Lower leg skin (tissue), 4 donors: ENCODE data around the gene ZCCHC24. TPM values are rescaled to one million over a fixed set of nuclear protein-coding genes. Genes with fewer than 3 reads are reported as not detected.

Source experiments
- DNase-seq, 2 donors: peaks; one replicate each; pipeline ENCODE4 v3.0.0-alpha.2; 2019; ENCODE audit warnings: low spot score in 2 of 2
- H3K4me3 ChIP-seq: fragments of 200-600 bp; sonication (generic); 2 replicates; pipeline ENCODE4 v1.5.1; 2017; ENCODE audit warnings: mild to moderate bottlenecking, low read depth; ENCODE audit not compliant: poor library complexity, severe bottlenecking
- POLR2A ChIP-seq, 2 donors: fragments of 450-650 bp; IDR thresholded peaks; one replicate each; pipeline ENCODE4 v1.6.1; 2016 to 2017; ENCODE audit warnings: antibody characterized with exemption in 2 of 2, mild to moderate bottlenecking in 1 of 2, moderate library complexity in 1 of 2
- WGBS, 2 donors: methylation state at CpG; one replicate each; pipeline ENCODE4 v1.1.5; 2018; 5-methylcytosine and 5-hydroxymethylcytosine counted together
- intact Hi-C: fragments of 100-400 bp; cut with DNase I; formaldehyde crosslinking; loops from one replicate; pipeline ENCODE4 v1.15.0; 2023; ENCODE audit warnings: low total_unique reads
- total RNA-seq, 4 donors: library from RNA; depleted of rRNA; stranded (reverse); fragments of >200 nt; gene quantifications; one replicate each; pipeline ENCODE4 v1.1.0, GENCODE V29; 2016
- TF ChIP-seq, protein P1 (sequence below), 3 donors: fragments of 450-650 bp; IDR thresholded peaks; one replicate each; pipeline ENCODE4 v1.5.1; 2016; ENCODE audit warnings: antibody characterized with exemption in 3 of 3, mild to moderate bottlenecking in 3 of 3, moderate library complexity in 2 of 3

The ZCCHC24 gene
- total RNA-seq: 10 to 100 TPM in 3 of 4 donors, 1 to 10 TPM in 1; 9.9 to 16.8 (median 13.1) TPM

DNA sequence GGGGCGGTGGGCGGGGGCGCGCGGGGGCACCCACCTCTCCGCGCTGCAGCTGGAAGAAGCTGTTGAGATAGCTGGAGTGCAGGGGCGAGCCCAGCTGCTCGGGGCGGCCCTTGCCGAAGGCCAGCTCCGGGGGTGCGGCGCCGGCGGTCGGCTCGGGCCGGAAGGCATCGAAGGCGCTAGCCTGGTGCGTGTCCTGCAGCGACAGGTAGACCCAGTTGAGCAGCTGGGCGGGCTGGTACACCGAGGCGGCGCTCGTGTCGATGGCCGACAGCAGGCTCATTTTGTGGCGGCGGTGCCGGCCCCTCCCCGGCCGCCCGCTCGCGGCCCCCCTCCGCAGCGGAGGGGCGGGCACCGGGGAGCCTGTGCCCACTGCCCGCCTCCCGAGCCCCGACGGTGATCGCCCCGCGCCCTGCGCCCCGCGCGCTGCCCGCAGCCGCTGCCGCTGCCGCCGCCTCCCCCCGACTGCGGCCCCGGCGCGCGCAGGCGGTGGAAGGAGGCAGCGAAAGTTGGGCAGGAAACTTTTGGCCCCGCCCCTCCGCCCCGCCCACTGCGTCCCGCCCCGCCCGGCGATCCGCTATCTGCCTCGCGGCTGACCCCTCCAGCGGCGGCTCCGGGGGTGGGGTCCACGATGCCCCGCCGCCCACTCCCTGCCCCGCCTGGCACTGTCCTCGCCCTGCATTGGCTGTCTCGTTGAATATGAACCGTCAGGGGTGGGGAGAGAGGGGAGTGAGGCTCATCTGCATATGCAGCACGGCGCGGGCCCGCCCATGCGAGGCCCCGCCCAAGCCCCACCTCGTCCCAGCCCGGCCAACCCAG lies at the start of gene ZCCHC24:
ZCCHC24 (minus strand) TSS at position 464 of the 816 bp plus-strand sequence; CDS start at position 280, 184 bp downstream.
- peak; percentile 98 to 99 for DNase-seq
- 1% methylated on average over 18 to 19 of the region's 95 CpGs for WGBS, 2 donors
- intact Hi-C loops: no loop called here
- TF ChIP-seq, protein P1, sequence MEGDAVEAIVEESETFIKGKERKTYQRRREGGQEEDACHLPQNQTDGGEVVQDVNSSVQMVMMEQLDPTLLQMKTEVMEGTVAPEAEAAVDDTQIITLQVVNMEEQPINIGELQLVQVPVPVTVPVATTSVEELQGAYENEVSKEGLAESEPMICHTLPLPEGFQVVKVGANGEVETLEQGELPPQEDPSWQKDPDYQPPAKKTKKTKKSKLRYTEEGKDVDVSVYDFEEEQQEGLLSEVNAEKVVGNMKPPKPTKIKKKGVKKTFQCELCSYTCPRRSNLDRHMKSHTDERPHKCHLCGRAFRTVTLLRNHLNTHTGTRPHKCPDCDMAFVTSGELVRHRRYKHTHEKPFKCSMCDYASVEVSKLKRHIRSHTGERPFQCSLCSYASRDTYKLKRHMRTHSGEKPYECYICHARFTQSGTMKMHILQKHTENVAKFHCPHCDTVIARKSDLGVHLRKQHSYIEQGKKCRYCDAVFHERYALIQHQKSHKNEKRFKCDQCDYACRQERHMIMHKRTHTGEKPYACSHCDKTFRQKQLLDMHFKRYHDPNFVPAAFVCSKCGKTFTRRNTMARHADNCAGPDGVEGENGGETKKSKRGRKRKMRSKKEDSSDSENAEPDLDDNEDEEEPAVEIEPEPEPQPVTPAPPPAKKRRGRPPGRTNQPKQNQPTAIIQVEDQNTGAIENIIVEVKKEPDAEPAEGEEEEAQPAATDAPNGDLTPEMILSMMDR (IDR thresholded peaks at IDR 0.05): no peak
- TF ChIP-seq POLR2A (IDR thresholded peaks at IDR 0.05): no peak
- peak within 1 kb of the TSS; percentile 47 for H3K4me3 ChIP-seq

DNA sequence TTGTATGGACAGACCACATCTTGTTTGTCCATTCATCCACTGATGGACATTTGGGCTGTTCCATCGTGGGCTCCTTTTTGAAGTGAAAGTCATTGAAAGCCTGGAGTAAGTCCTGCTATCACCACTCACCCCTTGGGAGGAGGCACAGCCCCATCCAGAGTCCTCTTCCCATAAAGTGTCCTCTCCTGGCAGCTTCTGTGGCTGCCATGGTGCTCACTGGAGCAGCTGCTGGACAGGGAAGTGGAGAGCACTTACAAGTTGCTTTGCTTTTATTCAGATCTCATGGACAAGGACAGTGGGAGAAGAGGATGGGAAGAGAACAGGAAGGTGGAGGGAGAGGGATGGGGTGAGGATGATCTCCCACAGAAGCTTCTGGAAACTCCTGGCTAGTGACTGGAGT lies 48.4 kb upstream of the ZCCHC24 start:
- no peak for TF ChIP-seq POLR2A (IDR thresholded peaks at IDR 0.05)
- TF ChIP-seq, protein P1 (IDR thresholded peaks at IDR 0.05): no peak
- DNase-seq: peak in 1 of 2 donors; percentile 36
- no peak overlapping the region for H3K4me3 ChIP-seq
- intact Hi-C loops: no loop called here
- WGBS, 2 donors: 75 to 81% methylated on average over 1 of the region's 1 CpG

GRCh38 chr10:79492839-79493238 lies 47.4 kb upstream of the ZCCHC24 start:
- intact Hi-C loops: no loop called here
- peak in 1 of 2 donors; percentile 34 for DNase-seq
- TF ChIP-seq, protein P1 (IDR thresholded peaks at IDR 0.05): no peak
- TF ChIP-seq POLR2A (IDR thresholded peaks at IDR 0.05): no peak
- no peak overlapping the region for H3K4me3 ChIP-seq
- WGBS, 2 donors: 87 to 90% methylated on average over 3 of the region's 3 CpGs

DNA sequence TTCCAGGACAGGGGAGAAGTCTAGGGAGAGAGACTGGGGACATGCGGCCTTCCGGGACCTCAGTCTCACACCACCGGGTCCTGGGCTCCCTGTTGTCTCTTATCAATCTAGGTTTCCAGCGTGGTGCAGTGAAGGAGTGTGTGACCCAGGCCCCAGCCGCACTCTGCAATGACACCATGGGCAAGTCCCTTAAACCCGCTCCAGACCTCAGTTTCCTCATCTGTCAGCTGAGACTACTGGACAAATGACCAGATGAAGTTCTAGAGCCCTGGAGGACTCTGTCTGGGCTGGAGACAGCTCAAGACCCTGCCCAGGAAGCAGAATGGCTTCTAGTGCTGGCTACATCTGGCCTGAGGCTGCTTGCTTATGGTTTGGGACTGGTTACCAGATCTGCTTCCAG lies 46.8 kb upstream of the ZCCHC24 start:
- TF ChIP-seq POLR2A (IDR thresholded peaks at IDR 0.05): no peak
- TF ChIP-seq, protein P1 (IDR thresholded peaks at IDR 0.05): no peak
- intact Hi-C loops: no loop called here
- WGBS, 2 donors: 97 to 100% methylated on average over 6 of the region's 6 CpGs
- no peak overlapping the region for H3K4me3 ChIP-seq
- peak in 1 of 2 donors; percentile 65 for DNase-seq

GRCh38 chr10:79491143-79491835 lies 45.9 kb upstream of the ZCCHC24 start:
- 88 to 91% methylated on average over 6 of the region's 6 CpGs for WGBS, 2 donors
- peak in 1 of 2 donors; percentile 78 for DNase-seq
- intact Hi-C loops: no loop called here
- H3K4me3 ChIP-seq: no peak overlapping the region
- TF ChIP-seq POLR2A (IDR thresholded peaks at IDR 0.05): no peak
- TF ChIP-seq, protein P1 (IDR thresholded peaks at IDR 0.05): no peak
